ENCODE measurements around the gene ADAMTS16.

Gene ADAMTS16

GRCh38 chr5:5313101-5313635, 173.0 kb downstream of the ADAMTS16 start:
- H3K27ac ChIP-seq, result peak overlapping the region; percentile 15; the same call in 1 of the 2 replicates
- TF ChIP-seq, protein P1, sequence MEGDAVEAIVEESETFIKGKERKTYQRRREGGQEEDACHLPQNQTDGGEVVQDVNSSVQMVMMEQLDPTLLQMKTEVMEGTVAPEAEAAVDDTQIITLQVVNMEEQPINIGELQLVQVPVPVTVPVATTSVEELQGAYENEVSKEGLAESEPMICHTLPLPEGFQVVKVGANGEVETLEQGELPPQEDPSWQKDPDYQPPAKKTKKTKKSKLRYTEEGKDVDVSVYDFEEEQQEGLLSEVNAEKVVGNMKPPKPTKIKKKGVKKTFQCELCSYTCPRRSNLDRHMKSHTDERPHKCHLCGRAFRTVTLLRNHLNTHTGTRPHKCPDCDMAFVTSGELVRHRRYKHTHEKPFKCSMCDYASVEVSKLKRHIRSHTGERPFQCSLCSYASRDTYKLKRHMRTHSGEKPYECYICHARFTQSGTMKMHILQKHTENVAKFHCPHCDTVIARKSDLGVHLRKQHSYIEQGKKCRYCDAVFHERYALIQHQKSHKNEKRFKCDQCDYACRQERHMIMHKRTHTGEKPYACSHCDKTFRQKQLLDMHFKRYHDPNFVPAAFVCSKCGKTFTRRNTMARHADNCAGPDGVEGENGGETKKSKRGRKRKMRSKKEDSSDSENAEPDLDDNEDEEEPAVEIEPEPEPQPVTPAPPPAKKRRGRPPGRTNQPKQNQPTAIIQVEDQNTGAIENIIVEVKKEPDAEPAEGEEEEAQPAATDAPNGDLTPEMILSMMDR (conservative IDR thresholded peaks at IDR 0.05), result no peak

DNA sequence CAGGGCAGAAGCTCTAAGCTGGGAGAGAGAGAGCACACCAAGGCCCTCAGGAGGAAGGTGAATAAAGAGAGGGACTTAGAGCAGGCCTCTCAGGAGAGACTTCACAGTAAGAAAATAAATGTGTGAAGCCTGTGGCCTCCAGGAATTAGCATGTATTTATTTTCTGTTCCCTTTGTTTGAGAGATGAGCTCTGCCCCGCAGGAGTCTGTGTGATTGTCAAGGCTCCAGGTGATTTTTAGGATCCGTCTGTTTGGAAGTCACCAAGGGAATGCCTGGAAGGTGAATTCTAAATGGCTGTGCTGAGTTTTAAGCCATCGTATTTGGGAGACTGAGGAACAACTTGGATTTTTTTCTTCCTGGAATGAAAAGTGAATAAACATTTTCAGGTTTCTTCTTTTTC, 174.0 kb downstream of the ADAMTS16 start:
- H3K27ac ChIP-seq, result peak overlapping the region; percentile 15; the same call in 1 of the 2 replicates
- TF ChIP-seq, protein P1 (conservative IDR thresholded peaks at IDR 0.05), result no peak

DNA sequence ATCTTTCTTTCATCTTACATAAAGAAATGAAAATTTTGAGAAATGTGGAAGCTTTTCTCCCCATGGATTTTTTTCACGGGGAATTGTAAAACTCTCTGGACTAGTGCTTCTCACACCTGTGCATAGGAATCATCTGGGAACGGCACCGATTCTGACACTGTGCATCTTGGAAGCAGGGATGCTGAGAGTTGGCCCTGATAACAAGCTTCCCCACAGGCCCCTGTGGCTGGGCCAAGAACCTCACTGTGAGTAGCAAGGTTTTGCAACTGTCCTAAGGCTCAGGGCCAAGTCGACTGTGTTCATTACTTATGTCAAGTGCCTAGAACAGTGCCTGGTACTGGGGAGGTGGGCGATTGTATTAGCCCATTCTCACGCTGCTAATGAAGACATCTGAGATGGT, 174.5 kb downstream of the ADAMTS16 start:
- H3K27ac ChIP-seq, result no peak overlapping the region
- TF ChIP-seq, protein P1 (conservative IDR thresholded peaks at IDR 0.05), result no peak

DNA sequence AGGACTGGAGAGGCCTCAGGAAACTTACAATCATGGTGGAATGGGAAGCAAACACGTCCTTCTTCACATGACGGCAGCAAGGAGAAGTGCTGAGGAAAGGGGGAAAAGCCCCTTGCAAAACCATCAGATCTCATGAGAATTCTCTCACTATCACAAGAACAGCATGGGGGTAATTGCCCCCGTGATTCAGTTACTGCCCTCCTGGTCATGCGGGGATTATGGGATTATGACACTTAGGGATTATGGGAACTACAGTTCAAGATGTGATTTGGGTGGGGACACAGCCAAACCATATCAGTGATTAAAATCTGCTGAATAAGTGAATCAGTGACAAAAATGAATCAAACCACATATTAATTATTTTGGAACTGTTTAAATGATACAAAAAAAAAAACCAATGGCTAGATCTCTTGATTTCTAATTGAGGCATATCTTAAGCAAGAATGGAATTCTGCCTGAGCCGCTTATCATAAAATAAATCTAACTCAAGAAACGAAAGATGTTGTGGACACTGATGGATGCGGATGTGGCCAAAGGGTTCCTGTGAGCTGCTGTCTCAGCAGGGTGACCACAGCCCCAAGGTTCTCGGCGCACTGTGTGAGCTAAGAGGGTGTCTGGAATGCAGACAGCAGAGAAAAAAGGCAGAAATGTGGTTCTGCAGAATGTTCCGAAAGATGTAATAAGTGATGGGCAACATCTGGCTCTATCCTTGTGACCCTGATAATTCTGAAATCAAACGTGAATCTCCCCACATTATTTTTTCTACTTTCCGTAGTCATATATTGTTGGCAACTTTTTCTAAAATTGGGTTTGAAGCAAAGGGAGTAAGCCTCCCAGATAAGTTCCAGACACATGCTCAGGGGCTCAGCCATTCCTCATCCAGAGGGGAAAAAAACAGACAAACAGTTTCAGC, 175.2 kb downstream of the ADAMTS16 start:
- TF ChIP-seq, protein P1 (conservative IDR thresholded peaks at IDR 0.05), result no peak

DNA sequence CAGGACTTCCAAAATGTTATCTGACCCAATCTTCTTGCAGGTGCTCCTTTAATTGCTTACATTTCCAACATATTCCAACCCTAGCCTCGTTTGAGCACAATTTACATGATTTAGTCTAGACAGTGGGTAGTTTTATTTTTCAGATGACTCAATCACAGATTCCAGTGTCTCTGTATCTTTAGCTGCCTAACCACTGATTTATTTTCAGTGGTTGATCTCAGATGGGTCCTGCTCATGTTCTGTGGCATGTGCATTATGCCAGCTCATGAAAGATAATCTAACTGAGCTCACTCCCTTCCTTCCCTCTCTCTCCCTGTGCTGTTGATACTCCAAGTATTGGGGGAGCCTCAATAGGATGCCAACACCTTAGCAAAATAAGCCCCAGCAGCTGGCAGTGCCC, 176.2 kb downstream of the ADAMTS16 start:
- H3K27ac ChIP-seq, result no peak overlapping the region
- TF ChIP-seq, protein P1 (conservative IDR thresholded peaks at IDR 0.05), result no peak

More for the DNA sequence above, 175.2 kb downstream of the ADAMTS16 start:
- no peak overlapping the region for H3K27ac ChIP-seq

DNA sequence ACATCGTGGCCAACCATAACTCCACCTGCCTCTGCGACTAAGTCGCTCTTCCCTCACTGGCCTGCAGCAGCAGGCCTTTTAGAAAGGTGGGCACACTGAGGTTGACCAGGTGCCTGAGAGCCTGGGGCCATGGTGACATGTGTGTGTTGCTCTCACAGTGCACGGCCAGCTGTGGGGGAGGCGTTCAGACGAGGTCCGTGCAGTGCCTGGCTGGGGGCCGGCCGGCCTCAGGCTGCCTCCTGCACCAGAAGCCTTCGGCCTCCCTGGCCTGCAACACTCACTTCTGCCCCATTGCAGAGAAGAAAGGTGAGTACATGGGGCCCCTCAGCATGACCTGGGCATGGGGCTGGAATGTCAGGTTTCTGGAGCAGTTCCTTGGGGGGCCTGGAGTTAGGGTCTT, 177.8 kb downstream of the ADAMTS16 start:
- TF ChIP-seq, protein P1 (conservative IDR thresholded peaks at IDR 0.05), result no peak
- H3K27ac ChIP-seq, result peak overlapping the region; percentile 95; the same call in 1 of the 2 replicates

DNA sequence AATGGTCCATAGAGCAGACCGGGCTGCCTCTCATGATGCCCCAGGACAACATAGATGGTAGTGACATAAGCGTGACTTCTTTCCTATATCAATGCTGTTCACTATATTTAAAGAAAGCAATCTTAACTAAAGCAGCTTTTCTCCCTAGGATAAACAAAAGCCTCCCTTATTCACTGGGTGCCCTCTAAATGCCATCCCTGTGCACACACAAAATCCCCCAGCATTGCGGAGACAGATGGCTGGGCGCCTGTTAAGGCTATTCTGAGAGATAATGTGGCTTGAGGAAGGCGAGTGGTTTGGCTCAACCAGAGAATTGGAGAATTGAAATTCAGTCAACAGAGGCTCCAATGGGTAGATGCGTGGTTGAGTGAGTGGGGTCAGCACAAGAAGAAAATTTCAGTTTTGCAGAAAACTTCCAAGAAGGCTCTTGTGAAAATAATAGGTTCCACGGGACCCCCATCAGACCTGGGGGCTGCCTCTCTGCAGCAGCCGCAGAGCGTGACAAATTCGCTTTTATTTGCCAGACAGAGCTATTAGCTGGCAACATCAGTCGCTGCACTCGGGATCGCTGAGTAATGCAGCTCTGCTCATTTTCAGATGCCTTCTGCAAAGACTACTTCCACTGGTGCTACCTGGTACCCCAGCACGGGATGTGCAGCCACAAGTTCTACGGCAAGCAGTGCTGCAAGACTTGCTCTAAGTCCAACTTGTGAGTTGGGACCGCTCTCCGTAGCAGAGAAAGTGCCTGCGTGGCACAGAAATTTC, 178.5 kb downstream of the ADAMTS16 start:
- H3K27ac ChIP-seq, result peak overlapping the region; percentile 95
- TF ChIP-seq, protein P1 (conservative IDR thresholded peaks at IDR 0.05), result no peak
